WERI-Rb-1 (cell line): ENCODE measurements around the gene IVL.

Source experiments
- DNase-seq: peaks from one replicate; pipeline ENCODE4 v3.0.0-alpha.2; 2020
- H3K27ac ChIP-seq: fragments of 250-450 bp; sonication (Bioruptor Pico); 2 replicates; pipeline ENCODE4 v1.5.1; 2020; ENCODE audit warnings: mild to moderate bottlenecking, moderate library complexity
- H3K27me3 ChIP-seq: fragments of 250-450 bp; sonication (Bioruptor Pico); 2 replicates; pipeline ENCODE4 v1.5.1; 2021; ENCODE audit warnings: mild to moderate bottlenecking, low read depth, moderate library complexity; ENCODE audit not compliant: insufficient read depth, severe bottlenecking
- H3K36me3 ChIP-seq: fragments of 250-450 bp; sonication (Bioruptor Pico); 2 replicates; pipeline ENCODE4 v1.5.1; 2020; ENCODE audit warnings: mild to moderate bottlenecking, moderate library complexity
- H3K4me3 ChIP-seq: 2 replicates; pipeline ENCODE4 v1.5.1; 2011; ENCODE audit warnings: low read depth, mild to moderate bottlenecking, control low read depth, low read length
- H3K9me3 ChIP-seq: fragments of 250-450 bp; sonication (Bioruptor Pico); 2 replicates; pipeline ENCODE4 v1.5.1; 2021; ENCODE audit warnings: mild to moderate bottlenecking, moderate library complexity; ENCODE audit not compliant: severe bottlenecking
- CTCF ChIP-seq: IDR thresholded peaks from 2 replicates; pipeline ENCODE4 v1.5.1; 2011; ENCODE audit warnings: low read depth, mild to moderate bottlenecking, control low read depth, inconsistent platforms, low read length

The IVL gene

DNA sequence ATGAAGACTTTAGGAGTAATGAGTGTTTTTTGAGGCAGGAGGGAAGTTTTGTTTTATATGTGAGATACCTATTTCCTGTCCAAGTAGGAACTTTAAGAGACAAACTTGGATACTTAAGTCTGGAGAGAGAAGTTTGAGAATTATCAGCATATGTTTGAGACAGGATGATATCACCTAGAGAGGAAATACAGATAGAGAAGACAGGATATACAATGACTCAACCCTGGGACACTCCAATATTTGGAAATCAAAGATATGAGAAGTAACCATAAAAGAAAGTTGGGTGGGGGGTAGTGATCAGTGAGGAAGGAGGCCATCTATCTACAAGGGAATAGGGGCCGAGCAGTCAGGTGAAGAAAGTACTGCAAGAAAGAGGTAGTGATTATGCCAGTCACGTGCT lies 42.0 kb upstream of the IVL start:
- no peak for DNase-seq
- Histone ChIP-seq H3K27ac (no peak overlapping the region), H3K9me3 (no peaks in the 10 kb centered on the region), H3K36me3 (no peaks in the 10 kb centered on the region), H3K4me3 (no peak overlapping the region), H3K27me3 (peaks cover 53% of the 10 kb centered on the region)
- TF ChIP-seq CTCF: no peak

- Histone ChIP-seq H3K9me3 (no peaks in the 10 kb centered on the region), H3K4me3 (no peak overlapping the region), H3K36me3 (no peaks in the 10 kb centered on the region), H3K27me3 (peaks cover 23% of the 10 kb centered on the region), H3K27ac (no peak overlapping the region)
- peak; percentile 95 for DNase-seq
- TF ChIP-seq CTCF: peak; percentile 99
These were observed 38.4 kb upstream of the IVL start for GRCh38 chr1:152869808-152870419.

DNA sequence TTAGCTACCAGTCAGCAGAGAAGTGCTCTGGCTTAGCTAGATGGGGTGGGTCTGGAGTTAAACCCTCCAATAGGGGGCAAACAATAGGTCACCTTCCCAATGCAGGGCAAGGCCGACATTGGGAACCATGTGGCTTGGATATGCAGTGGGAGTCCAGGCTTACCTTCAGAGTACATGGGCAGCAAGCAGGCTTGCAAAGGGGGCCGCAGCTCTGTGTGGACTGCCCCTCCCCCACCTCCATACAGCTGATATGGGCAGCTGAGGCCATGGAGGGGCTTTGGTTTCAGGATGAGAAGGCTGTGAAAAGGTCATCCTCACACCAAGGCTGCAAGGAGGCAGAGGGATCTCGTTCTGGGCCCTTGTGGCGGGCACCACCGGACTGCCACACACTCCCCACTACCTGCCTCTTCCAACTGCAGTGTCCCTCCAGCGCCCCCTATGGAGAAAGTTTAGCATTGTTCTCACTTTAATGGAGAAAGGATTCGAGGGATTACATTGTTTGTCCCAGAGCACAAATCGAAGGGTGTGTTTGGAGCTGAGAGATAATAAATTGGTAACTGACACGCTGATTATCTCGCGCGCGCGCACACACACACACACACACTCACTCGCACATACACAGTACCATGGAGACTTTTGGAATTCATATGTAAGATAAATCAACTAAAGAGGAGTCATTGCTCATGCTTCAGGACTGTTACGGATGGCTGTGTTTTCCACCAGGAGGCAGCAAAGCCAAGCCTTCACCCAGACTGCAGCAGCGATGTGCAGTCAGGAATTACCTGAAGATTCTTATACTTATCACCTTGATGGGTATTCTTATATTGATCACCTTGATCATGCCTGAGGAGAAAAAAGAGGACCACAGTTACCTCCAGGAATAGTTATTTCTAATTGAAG lies 37.3 kb upstream of the IVL start:
- TF ChIP-seq CTCF: peak; percentile 92
- Histone ChIP-seq H3K27ac (no peak overlapping the region), H3K36me3 (no peaks in the 10 kb centered on the region), H3K9me3 (no peaks in the 10 kb centered on the region), H3K4me3 (peak overlapping the region; percentile 26), H3K27me3 (peaks cover 19% of the 10 kb centered on the region)
- peak; percentile 82 for DNase-seq

- H3K4me3 ChIP-seq: no peak overlapping the region
- H3K36me3 ChIP-seq: no peaks in the 10 kb centered on the region
- no peak for TF ChIP-seq CTCF
- H3K27ac ChIP-seq: no peak overlapping the region
- DNase-seq: no peak
- no peaks in the 10 kb centered on the region for H3K9me3 ChIP-seq
- H3K27me3 ChIP-seq: peaks cover 13% of the 10 kb centered on the region
These were observed 36.6 kb upstream of the IVL start for GRCh38 chr1:152871731-152872126.

GRCh38 chr1:152873495-152873894 lies 34.9 kb upstream of the IVL start:
- no peak for TF ChIP-seq CTCF

More at GRCh38 chr1:152873495-152873894, 34.9 kb upstream of the IVL start:
- H3K27me3 ChIP-seq: no peaks in the 10 kb centered on the region
- DNase-seq: no peak
- no peak overlapping the region for H3K27ac ChIP-seq
- H3K9me3 ChIP-seq: no peaks in the 10 kb centered on the region
- no peak overlapping the region for H3K4me3 ChIP-seq
- no peaks in the 10 kb centered on the region for H3K36me3 ChIP-seq
